CD14-positive monocyte (primary cell): Measurements from ENCODE around the gene ZNF79. TPM values are rescaled to one million over a fixed set of nuclear protein-coding genes. Genes with fewer than 3 reads are reported as not detected.
A peak's percentile ranks its signal among the peaks of the same experiment; 100 is the strongest.

ENCODE experiments used
- DNase-seq, 3 donors: peaks; one replicate each; pipeline ENCODE4 v3.0.0-alpha.2; 2011 to 2022
- H2AFZ ChIP-seq: 2 replicates; pipeline ENCODE4 v1.6.0; 2012; ENCODE audit warnings: mild to moderate bottlenecking, low read depth, low read length, inconsistent platforms; ENCODE audit not compliant: insufficient read depth, poor library complexity, severe bottlenecking
- H3K27ac ChIP-seq, 2 donors: 1 replicate in 1 of 2; 2 replicates in 1 of 2; pipeline ENCODE4 v1.5.1; 2012 to 2013; ENCODE audit warnings: low read length in 2 of 2, control low read depth in 1 of 2, inconsistent platforms in 1 of 2, low read depth in 1 of 2, mild to moderate bottlenecking in 1 of 2
- H3K27me3 ChIP-seq, 2 donors: one replicate each; pipeline versions ENCODE4 v1.6.0 to v1.6.1; 2011 to 2013; ENCODE audit warnings: low read length in 2 of 2; ENCODE audit not compliant: control insufficient read depth in 2 of 2, insufficient read depth in 2 of 2
- H3K36me3 ChIP-seq, 2 donors: replicated peaks in 1 of 2; 1 replicate in 1 of 2; 2 replicates in 1 of 2; pipeline versions ENCODE4 v1.5.1 to v1.6.1; 2012 to 2013; ENCODE audit warnings: low read length in 2 of 2, control low read depth in 1 of 2, inconsistent platforms in 1 of 2, mild to moderate bottlenecking in 1 of 2; ENCODE audit not compliant: insufficient read depth in 2 of 2, control insufficient read depth in 1 of 2
- H3K4me1 ChIP-seq, 2 donors: 1 replicate in 1 of 2; 2 replicates in 1 of 2; pipeline versions ENCODE4 v1.5.1 to v1.6.1; 2012 to 2013; ENCODE audit warnings: low read length in 2 of 2, control low read depth in 1 of 2, inconsistent platforms in 1 of 2, mild to moderate bottlenecking in 1 of 2, moderate library complexity in 1 of 2; ENCODE audit not compliant: insufficient read depth in 2 of 2, control insufficient read depth in 1 of 2
- H3K4me2 ChIP-seq: replicated peaks from 2 replicates; pipeline ENCODE3; 2012; ENCODE audit warnings: low read length, moderate library complexity, mild to moderate bottlenecking; ENCODE audit not compliant: poor library complexity, severe bottlenecking; ENCODE audit errors: extremely low read depth
- H3K4me3 ChIP-seq, 3 experiments: fragments of 200-600 bp in 1 of 3; sonication (generic) in 1 of 3; replicated peaks in 1 of 3; 1 replicate in 2 of 3; 2 replicates in 1 of 3; pipeline ENCODE4 v1.5.1; 2011 to 2013; ENCODE audit warnings: low read length in 3 of 3, mild to moderate bottlenecking in 3 of 3, control low read depth in 2 of 3, low read depth in 2 of 3, inconsistent platforms in 1 of 3, moderate library complexity in 1 of 3
- H3K79me2 ChIP-seq: 2 replicates; pipeline ENCODE4 v1.6.0; 2012; ENCODE audit warnings: mild to moderate bottlenecking, control low read depth, inconsistent platforms, low read length, moderate library complexity; ENCODE audit not compliant: insufficient read depth
- H3K9ac ChIP-seq: 2 replicates; pipeline ENCODE4 v1.6.0; 2017; ENCODE audit warnings: low read length, mild to moderate bottlenecking; ENCODE audit not compliant: insufficient read depth, poor library complexity, severe bottlenecking
- H3K9me3 ChIP-seq, 2 donors: replicated peaks in 1 of 2; 1 replicate in 1 of 2; 2 replicates in 1 of 2; pipeline versions ENCODE4 v1.5.1 to v1.6.1; 2012 to 2013; ENCODE audit warnings: low read length in 2 of 2, control low read depth in 1 of 2; ENCODE audit not compliant: control insufficient read depth in 1 of 2, insufficient read depth in 1 of 2
- H4K20me1 ChIP-seq: 2 replicates; pipeline ENCODE4 v1.6.0; 2012; ENCODE audit warnings: mild to moderate bottlenecking, low read length, control low read depth, moderate library complexity; ENCODE audit not compliant: insufficient read depth
- H3K27ac Mint-ChIP-seq, 7 donors: one replicate each; pipeline ENCODE4 v1.8.0; 2020; ENCODE audit warnings: mild to moderate bottlenecking in 7 of 7, mixed read lengths in 7 of 7, moderate library complexity in 6 of 7, inconsistent platforms in 2 of 7
- H3K27me3 Mint-ChIP-seq, 3 donors: one replicate each; pipeline ENCODE4 v1.8.0; 2021 to 2022; ENCODE audit warnings: low read depth in 3 of 3, mild to moderate bottlenecking in 3 of 3, mixed read lengths in 3 of 3, moderate library complexity in 3 of 3, inconsistent platforms in 1 of 3
- H3K36me3 Mint-ChIP-seq, 2 donors: one replicate each; pipeline ENCODE4 v1.8.0; 2020; ENCODE audit warnings: mixed read lengths in 2 of 2, inconsistent platforms in 1 of 2, mild to moderate bottlenecking in 1 of 2
- H3K4me1 Mint-ChIP-seq: one replicate; pipeline ENCODE4 v1.8.0; 2020; ENCODE audit warnings: mild to moderate bottlenecking, mixed read lengths
- H3K4me3 Mint-ChIP-seq, 2 donors: one replicate each; pipeline ENCODE4 v1.8.0; 2020; ENCODE audit warnings: mild to moderate bottlenecking in 2 of 2, mixed read lengths in 2 of 2, moderate library complexity in 1 of 2
- H3K9me3 Mint-ChIP-seq, 7 donors: one replicate each; pipeline ENCODE4 v1.8.0; 2020 to 2022; ENCODE audit warnings: mixed read lengths in 7 of 7, mild to moderate bottlenecking in 6 of 7, moderate library complexity in 6 of 7, inconsistent platforms in 2 of 7
- WGBS: methylation state at CpG from one replicate; pipeline ENCODE4 v1.1.5; 2013; ENCODE audit warnings: missing lambda C conversion rate; ENCODE audit not compliant: insufficient coverage; 5-methylcytosine and 5-hydroxymethylcytosine counted together
- intact Hi-C, 2 donors: fragments of 100-400 bp; cut with micrococcal nuclease; formaldehyde crosslinking; loops; one replicate each; pipeline versions ENCODE4 v1.15.0 to v1.15.1; 2023
- polyA plus RNA-seq, 3 donors: library from polyadenylated mRNA; depleted of rRNA in 1 of 3; unstranded in 2 of 3; stranded (reverse) in 1 of 3; fragments of 300-500 nt in 2 of 3; fragments of >200 nt in 1 of 3; fragmentation: Illumina TruSeq in 2 of 3; gene quantifications; 1 replicate in 2 of 3; 2 replicates in 1 of 3; pipeline ENCODE4 v1.2.3, GENCODE V29; 2012 to 2021
- TF ChIP-seq, protein P1 (sequence below): fragments of 200-600 bp; IDR thresholded peaks from one replicate; pipeline ENCODE4 v1.8.0; 2022; ENCODE audit warnings: antibody characterized with exemption, mild to moderate bottlenecking

The ZNF79 gene
- polyA plus RNA-seq, 3 donors = 1.4 to 3.3 (median 2.0) TPM

DNA sequence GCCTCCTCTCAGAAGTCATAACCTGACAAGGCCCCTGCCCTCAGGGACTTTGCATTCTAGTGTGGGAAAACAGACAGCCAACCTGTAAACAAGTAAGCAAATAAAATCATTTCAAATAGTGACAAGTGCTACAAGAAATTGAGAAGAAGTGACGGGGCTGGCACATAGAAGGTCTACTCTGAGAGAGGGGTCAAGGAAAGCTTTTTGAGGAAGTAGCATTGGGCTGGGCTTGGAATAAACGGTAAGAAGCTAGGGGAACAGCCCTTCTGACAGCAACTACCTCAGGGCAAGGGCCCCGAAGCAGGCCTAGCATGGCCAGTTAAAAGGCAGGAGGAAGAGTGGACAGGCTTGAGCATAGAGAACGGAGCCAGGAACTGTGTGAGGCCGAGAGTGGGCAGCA lies 32.0 kb upstream of the ZNF79 start:
- TF ChIP-seq, protein P1, sequence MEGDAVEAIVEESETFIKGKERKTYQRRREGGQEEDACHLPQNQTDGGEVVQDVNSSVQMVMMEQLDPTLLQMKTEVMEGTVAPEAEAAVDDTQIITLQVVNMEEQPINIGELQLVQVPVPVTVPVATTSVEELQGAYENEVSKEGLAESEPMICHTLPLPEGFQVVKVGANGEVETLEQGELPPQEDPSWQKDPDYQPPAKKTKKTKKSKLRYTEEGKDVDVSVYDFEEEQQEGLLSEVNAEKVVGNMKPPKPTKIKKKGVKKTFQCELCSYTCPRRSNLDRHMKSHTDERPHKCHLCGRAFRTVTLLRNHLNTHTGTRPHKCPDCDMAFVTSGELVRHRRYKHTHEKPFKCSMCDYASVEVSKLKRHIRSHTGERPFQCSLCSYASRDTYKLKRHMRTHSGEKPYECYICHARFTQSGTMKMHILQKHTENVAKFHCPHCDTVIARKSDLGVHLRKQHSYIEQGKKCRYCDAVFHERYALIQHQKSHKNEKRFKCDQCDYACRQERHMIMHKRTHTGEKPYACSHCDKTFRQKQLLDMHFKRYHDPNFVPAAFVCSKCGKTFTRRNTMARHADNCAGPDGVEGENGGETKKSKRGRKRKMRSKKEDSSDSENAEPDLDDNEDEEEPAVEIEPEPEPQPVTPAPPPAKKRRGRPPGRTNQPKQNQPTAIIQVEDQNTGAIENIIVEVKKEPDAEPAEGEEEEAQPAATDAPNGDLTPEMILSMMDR = no peak
- H3K36me3 ChIP-seq = no peaks in the 10 kb centered on the region
- H3K27me3 ChIP-seq = no peaks in the 10 kb centered on the region
- WGBS = 38% methylated on average over 4 of the region's 5 CpGs
- peaks cover 25 to 26% of the 10 kb centered on the region in 2 donors for H3K4me1 ChIP-seq
- no peak overlapping the region for H3K9ac ChIP-seq
- H3K4me1 Mint-ChIP-seq = peaks cover 32% of the 10 kb centered on the region
- H4K20me1 ChIP-seq = no peaks in the 10 kb centered on the region
- intact Hi-C loops = no loop called here
- no peaks in the 10 kb centered on the region for H3K9me3 Mint-ChIP-seq
- no peak for DNase-seq
- no peak overlapping the region for H3K27ac ChIP-seq
- H3K27me3 Mint-ChIP-seq = peaks cover 11 to 13% (median 11%) of the 10 kb centered on the region in 3 donors
- H3K79me2 ChIP-seq = no peaks in the 10 kb centered on the region
- no peaks in the 10 kb centered on the region for H3K9me3 ChIP-seq
- H3K27ac Mint-ChIP-seq = peak overlapping the region in 2 of 7 donors; percentile 30 to 73
- no peak overlapping the region for H3K4me3 ChIP-seq
- H3K4me3 Mint-ChIP-seq = no peak overlapping the region
- no peak overlapping the region for H3K4me2 ChIP-seq
- no peak overlapping the region for H2AFZ ChIP-seq
- no peaks in the 10 kb centered on the region for H3K36me3 Mint-ChIP-seq

DNA sequence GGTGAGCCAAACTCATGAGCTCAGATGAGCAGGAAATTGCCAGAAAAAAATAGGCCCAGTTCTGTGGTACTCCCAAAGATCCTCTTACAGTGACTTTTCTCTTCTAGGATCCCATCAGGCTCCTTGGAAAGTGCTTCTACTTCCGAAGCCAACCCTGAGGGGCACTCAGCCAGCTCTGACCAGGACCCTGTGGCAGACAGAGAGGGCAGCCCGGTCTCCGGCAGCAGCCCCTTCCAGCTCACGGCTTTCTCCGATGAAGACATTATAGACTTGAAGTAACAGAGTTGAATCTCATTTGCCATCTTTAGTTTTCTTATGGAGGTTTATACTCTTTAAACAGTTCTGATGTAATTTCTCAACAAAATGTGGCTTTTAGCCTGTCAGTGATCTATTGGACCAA lies 31.2 kb upstream of the ZNF79 start:
- H3K4me3 Mint-ChIP-seq = no peak overlapping the region

More for the DNA sequence above, 31.2 kb upstream of the ZNF79 start:
- intact Hi-C loops = no loop called here
- TF ChIP-seq, protein P1 = no peak
- no peak overlapping the region for H3K9ac ChIP-seq
- H3K79me2 ChIP-seq = no peaks in the 10 kb centered on the region
- H3K4me3 ChIP-seq = no peak overlapping the region
- Mint-ChIP-seq H3K4me1 (peaks cover 30% of the 10 kb centered on the region), H3K36me3 (no peaks in the 10 kb centered on the region), H3K27ac (no peak overlapping the region), H3K27me3 (peaks cover 11 to 16% (median 12%) of the 10 kb centered on the region in 3 donors), H3K9me3 (no peaks in the 10 kb centered on the region)
- no peak overlapping the region for H3K27ac ChIP-seq
- H2AFZ ChIP-seq = no peak overlapping the region
- H3K36me3 ChIP-seq = no peaks in the 10 kb centered on the region
- H4K20me1 ChIP-seq = no peaks in the 10 kb centered on the region
- H3K4me1 ChIP-seq = peaks cover 27 to 31% of the 10 kb centered on the region in 2 donors
- H3K4me2 ChIP-seq = no peak overlapping the region
- 96% methylated on average over 4 of the region's 5 CpGs for WGBS
- H3K9me3 ChIP-seq = no peaks in the 10 kb centered on the region
- peaks cover 0 to 2% of the 10 kb centered on the region in 2 donors for H3K27me3 ChIP-seq
- no peak for DNase-seq
